CD4-positive, alpha-beta memory T cell (primary cell): ENCODE results near the gene LMO1. TPM values are rescaled to one million over a fixed set of nuclear protein-coding genes. Genes with fewer than 3 reads are reported as not detected.
A peak's percentile ranks its signal among the peaks of the same experiment; 100 is the strongest.

Source experiments
- CTCF ChIA-PET: fragments of 350-600 bp; sonication (Branson Sonifier 250); formaldehyde crosslinking; loops from one replicate; lab custom pipeline; 2021; ENCODE audit warnings: inconsistent platforms; ENCODE audit not compliant: partially characterized antibody; lab: Charles Lee
- POLR2A ChIA-PET: fragments of 350-600 bp; sonication (Branson Sonifier 250); formaldehyde crosslinking; loops from one replicate; lab custom pipeline; 2021; ENCODE audit not compliant: partially characterized antibody; lab: Charles Lee
- DNase-seq, 5 donors: peaks; one replicate each; pipeline versions ENCODE4 v3.0.0 to v3.0.0-alpha.2; 2020 to 2022; ENCODE audit warnings: mixed read lengths in 1 of 5
- H3K27ac ChIP-seq: one replicate; pipeline ENCODE4 v1.7.0; 2013; ENCODE audit warnings: low read depth, low read length
- H3K27me3 ChIP-seq: 2 replicates; pipeline ENCODE4 v1.7.0; 2013; ENCODE audit warnings: mild to moderate bottlenecking, low read length, moderate library complexity; ENCODE audit not compliant: insufficient read depth
- H3K36me3 ChIP-seq: 2 replicates; pipeline ENCODE4 v1.7.0; 2013; ENCODE audit warnings: mild to moderate bottlenecking, low read length, moderate library complexity; ENCODE audit not compliant: insufficient read depth
- H3K4me1 ChIP-seq: 2 replicates; pipeline ENCODE4 v1.7.0; 2013; ENCODE audit warnings: mild to moderate bottlenecking, low read length, moderate library complexity; ENCODE audit not compliant: insufficient read depth
- H3K4me3 ChIP-seq, 2 donors: one replicate each; pipeline ENCODE4 v1.7.0; 2013; ENCODE audit warnings: low read length in 2 of 2, mild to moderate bottlenecking in 1 of 2
- H3K9me3 ChIP-seq, 2 donors: one replicate each; pipeline ENCODE4 v1.7.0; 2013; ENCODE audit warnings: low read length in 2 of 2, control low read depth in 1 of 2; ENCODE audit not compliant: control insufficient read depth in 1 of 2
- H3K27ac Mint-ChIP-seq, 7 donors: one replicate each; pipeline ENCODE4 v1.8.0; 2020 to 2021; ENCODE audit warnings: mixed read lengths in 7 of 7, mild to moderate bottlenecking in 6 of 7, inconsistent platforms in 3 of 7, moderate library complexity in 3 of 7
- H3K27me3 Mint-ChIP-seq, 2 donors: one replicate each; pipeline ENCODE4 v1.8.0; 2020 to 2021; ENCODE audit warnings: mixed read lengths in 2 of 2
- H3K36me3 Mint-ChIP-seq, 2 donors: one replicate each; pipeline ENCODE4 v1.8.0; 2020 to 2021; ENCODE audit warnings: mixed read lengths in 2 of 2, inconsistent platforms in 1 of 2, mild to moderate bottlenecking in 1 of 2
- H3K4me1 Mint-ChIP-seq, 4 donors: one replicate each; pipeline ENCODE4 v1.8.0; 2020 to 2021; ENCODE audit warnings: mixed read lengths in 4 of 4, mild to moderate bottlenecking in 1 of 4
- H3K4me3 Mint-ChIP-seq, 8 donors: one replicate each; pipeline ENCODE4 v1.8.0; 2020 to 2021; ENCODE audit warnings: mixed read lengths in 8 of 8, mild to moderate bottlenecking in 7 of 8, moderate library complexity in 6 of 8, inconsistent platforms in 3 of 8
- H3K9me3 Mint-ChIP-seq, 8 donors: one replicate each; pipeline ENCODE4 v1.8.0; 2020 to 2021; ENCODE audit warnings: mixed read lengths in 8 of 8, mild to moderate bottlenecking in 5 of 8, inconsistent platforms in 3 of 8, moderate library complexity in 1 of 8
- intact Hi-C: fragments of 100-400 bp; cut with micrococcal nuclease; formaldehyde crosslinking; loops from one replicate; pipeline ENCODE4 v1.15.1; 2023
- polyA plus RNA-seq, 2 donors: library from polyadenylated mRNA; unstranded; fragments of 300-500 nt; fragmentation: Illumina TruSeq; gene quantifications; one replicate each; pipeline ENCODE4 v1.2.3, GENCODE V29; 2021
- total RNA-seq, 2 experiments: library from RNA; stranded (reverse); gene quantifications; one replicate each; pipeline ENCODE4 v1.2.3, GENCODE V29; 2021

Gene LMO1
- total and polyA plus RNA-seq, 4 experiments from 2014 or later, result not detected

- H3K4me3 ChIP-seq, result no peak overlapping the region
- H3K9me3 Mint-ChIP-seq, result peaks cover 0 to 26% (median 16%) of the 10 kb centered on the region in 8 donors
- no peaks in the 10 kb centered on the region for H3K36me3 Mint-ChIP-seq
- H3K27ac ChIP-seq, result no peak overlapping the region
- intact Hi-C loops, result no loop called here
- H3K4me1 Mint-ChIP-seq, result no peaks in the 10 kb centered on the region
- H3K27me3 Mint-ChIP-seq, result peaks cover 8% of the 10 kb centered on the region in 2 donors
- H3K9me3 ChIP-seq, result no peaks in the 10 kb centered on the region
- no peaks in the 10 kb centered on the region for H3K36me3 ChIP-seq
- no peaks in the 10 kb centered on the region for H3K27me3 ChIP-seq
- H3K27ac Mint-ChIP-seq, result no peak overlapping the region
- DNase-seq, result no peak
- ChIA-PET CTCF (no interaction called here), POLR2A (no interaction called here)
- H3K4me3 Mint-ChIP-seq, result no peak overlapping the region
- H3K4me1 ChIP-seq, result no peaks in the 10 kb centered on the region
Measured at GRCh38 chr11:8301622-8302021, 37.9 kb upstream of the LMO1 start.

GRCh38 chr11:8298801-8299786, 35.4 kb upstream of the LMO1 start:
- POLR2A ChIA-PET, result no interaction called here
- DNase-seq, result no peak
- CTCF ChIA-PET, result no interaction called here
- Histone ChIP-seq H3K36me3 (no peaks in the 10 kb centered on the region), H3K27me3 (no peaks in the 10 kb centered on the region), H3K4me3 (no peak overlapping the region), H3K27ac (no peak overlapping the region), H3K9me3 (no peaks in the 10 kb centered on the region), H3K4me1 (no peaks in the 10 kb centered on the region)
- Mint-ChIP-seq H3K4me3 (no peak overlapping the region), H3K4me1 (no peaks in the 10 kb centered on the region), H3K9me3 (peaks cover 0 to 19% (median 11%) of the 10 kb centered on the region in 8 donors), H3K36me3 (no peaks in the 10 kb centered on the region), H3K27ac (peak overlapping the region in 1 of 7 donors; percentile 44), H3K27me3 (peaks cover 6 to 8% of the 10 kb centered on the region in 2 donors)
- intact Hi-C loops, result no loop called here

- Mint-ChIP-seq H3K27me3 (peaks cover 6 to 8% of the 10 kb centered on the region in 2 donors), H3K36me3 (no peaks in the 10 kb centered on the region), H3K9me3 (peaks cover 0 to 9% (median 5%) of the 10 kb centered on the region in 8 donors), H3K27ac (no peak overlapping the region), H3K4me3 (no peak overlapping the region), H3K4me1 (no peaks in the 10 kb centered on the region)
- H3K36me3 ChIP-seq, result no peaks in the 10 kb centered on the region
- POLR2A ChIA-PET, result no interaction called here
- intact Hi-C loops, result no loop called here
- H3K4me1 ChIP-seq, result no peaks in the 10 kb centered on the region
- H3K4me3 ChIP-seq, result no peak overlapping the region
- H3K9me3 ChIP-seq, result no peaks in the 10 kb centered on the region
- DNase-seq, result no peak
- CTCF ChIA-PET, result no interaction called here
- no peak overlapping the region for H3K27ac ChIP-seq
- H3K27me3 ChIP-seq, result no peaks in the 10 kb centered on the region
Measured at GRCh38 chr11:8297781-8298440, 34.2 kb upstream of the LMO1 start.

GRCh38 chr11:8296872-8297271, 33.2 kb upstream of the LMO1 start:
- Histone ChIP-seq H3K4me1 (no peaks in the 10 kb centered on the region), H3K36me3 (no peaks in the 10 kb centered on the region), H3K27me3 (no peaks in the 10 kb centered on the region), H3K27ac (no peak overlapping the region), H3K4me3 (no peak overlapping the region), H3K9me3 (no peaks in the 10 kb centered on the region)
- H3K4me1 Mint-ChIP-seq, result no peaks in the 10 kb centered on the region
- ChIA-PET POLR2A (no interaction called here), CTCF (no interaction called here)
- H3K9me3 Mint-ChIP-seq, result peaks cover 0 to under 1% (median 0%) of the 10 kb centered on the region in 8 donors
- no peak for DNase-seq
- H3K36me3 Mint-ChIP-seq, result no peaks in the 10 kb centered on the region
- H3K27ac Mint-ChIP-seq, result no peak overlapping the region
- intact Hi-C loops, result no loop called here
- peaks cover 6 to 8% of the 10 kb centered on the region in 2 donors for H3K27me3 Mint-ChIP-seq
- no peak overlapping the region for H3K4me3 Mint-ChIP-seq

GRCh38 chr11:8296038-8296649, 32.5 kb upstream of the LMO1 start:
- Histone ChIP-seq H3K36me3 (no peaks in the 10 kb centered on the region), H3K27ac (no peak overlapping the region), H3K27me3 (no peaks in the 10 kb centered on the region), H3K4me3 (no peak overlapping the region), H3K4me1 (no peaks in the 10 kb centered on the region), H3K9me3 (no peaks in the 10 kb centered on the region)
- no peaks in the 10 kb centered on the region for H3K4me1 Mint-ChIP-seq
- H3K9me3 Mint-ChIP-seq, result no peaks in the 10 kb centered on the region
- intact Hi-C loops, result no loop called here
- H3K27me3 Mint-ChIP-seq, result peaks cover 6% of the 10 kb centered on the region in 2 donors
- ChIA-PET POLR2A (no interaction called here), CTCF (no interaction called here)
- no peak overlapping the region for H3K27ac Mint-ChIP-seq
- no peaks in the 10 kb centered on the region for H3K36me3 Mint-ChIP-seq
- no peak for DNase-seq
- no peak overlapping the region for H3K4me3 Mint-ChIP-seq

- Mint-ChIP-seq H3K9me3 (peaks cover 0 to 2% (median 0%) of the 10 kb centered on the region in 8 donors), H3K4me1 (no peaks in the 10 kb centered on the region), H3K36me3 (no peaks in the 10 kb centered on the region), H3K27ac (no peak overlapping the region), H3K27me3 (peaks cover 4 to 8% of the 10 kb centered on the region in 2 donors), H3K4me3 (no peak overlapping the region)
- ChIA-PET CTCF (no interaction called here), POLR2A (no interaction called here)
- Histone ChIP-seq H3K4me1 (no peaks in the 10 kb centered on the region), H3K27ac (no peak overlapping the region), H3K4me3 (no peak overlapping the region), H3K27me3 (no peaks in the 10 kb centered on the region), H3K9me3 (no peaks in the 10 kb centered on the region), H3K36me3 (no peaks in the 10 kb centered on the region)
- intact Hi-C loops, result no loop called here
- DNase-seq, result no peak
Measured at GRCh38 chr11:8294251-8294935, 30.7 kb upstream of the LMO1 start.

- no peak overlapping the region for H3K27ac Mint-ChIP-seq
- Histone ChIP-seq H3K4me3 (no peak overlapping the region), H3K27ac (no peak overlapping the region), H3K4me1 (no peaks in the 10 kb centered on the region), H3K9me3 (no peaks in the 10 kb centered on the region), H3K36me3 (no peaks in the 10 kb centered on the region), H3K27me3 (no peaks in the 10 kb centered on the region)
- H3K4me1 Mint-ChIP-seq, result no peaks in the 10 kb centered on the region
- DNase-seq, result no peak
- no peak overlapping the region for H3K4me3 Mint-ChIP-seq
- intact Hi-C loops, result no loop called here
- no peaks in the 10 kb centered on the region for H3K36me3 Mint-ChIP-seq
- H3K27me3 Mint-ChIP-seq, result peaks cover 0 to 10% of the 10 kb centered on the region in 2 donors
- POLR2A ChIA-PET, result no interaction called here
- peaks cover 0 to 2% (median 0%) of the 10 kb centered on the region in 8 donors for H3K9me3 Mint-ChIP-seq
- CTCF ChIA-PET, result no interaction called here
Measured at GRCh38 chr11:8293171-8293570, 29.5 kb upstream of the LMO1 start.
